NCI-H2107 (cell line): ENCODE data around the gene CLSTN2.

ENCODE experiments used
- DNase-seq: peaks from one replicate; lab custom pipeline; 2025; lab: John Stamatoyannopoulos, UW

The CLSTN2 gene

GRCh38 chr3:140378571-140379340 is 443.8 kb downstream of the CLSTN2 start:
- DNase-seq: no peak

GRCh38 chr3:140384028-140384771 is 449.2 kb downstream of the CLSTN2 start:
- DNase-seq: no peak

- no peak for DNase-seq
Measured at GRCh38 chr3:140384876-140385275, 449.9 kb downstream of the CLSTN2 start.

- DNase-seq: no peak
Measured at GRCh38 chr3:140386357-140387100, 451.5 kb downstream of the CLSTN2 start.

GRCh38 chr3:140387244-140387643 is 452.3 kb downstream of the CLSTN2 start:
- no peak for DNase-seq

GRCh38 chr3:140388202-140388922 is 453.4 kb downstream of the CLSTN2 start:
- DNase-seq: no peak

- DNase-seq: no peak
Measured at GRCh38 chr3:140391061-140391460, 456.1 kb downstream of the CLSTN2 start.

- DNase-seq: no peak
Measured at GRCh38 chr3:140394488-140395133, 459.6 kb downstream of the CLSTN2 start.

GRCh38 chr3:140395134-140396075 is 460.4 kb downstream of the CLSTN2 start:
- no peak for DNase-seq

GRCh38 chr3:140396110-140396509 is 461.1 kb downstream of the CLSTN2 start:
- no peak for DNase-seq

GRCh38 chr3:140397847-140398246 is 462.9 kb downstream of the CLSTN2 start:
- DNase-seq: no peak

- no peak for DNase-seq
Measured at GRCh38 chr3:140398387-140398786, 463.4 kb downstream of the CLSTN2 start.

- no peak for DNase-seq
Measured at GRCh38 chr3:140399871-140400270, 464.9 kb downstream of the CLSTN2 start.

GRCh38 chr3:140403079-140403478 is 468.1 kb downstream of the CLSTN2 start:
- no peak for DNase-seq

- DNase-seq: no peak
Measured at GRCh38 chr3:140403608-140404007, 468.6 kb downstream of the CLSTN2 start.

GRCh38 chr3:140406655-140407054 is 471.7 kb downstream of the CLSTN2 start:
- no peak for DNase-seq

- DNase-seq: no peak
Measured at GRCh38 chr3:140408252-140408651, 473.3 kb downstream of the CLSTN2 start.

- no peak for DNase-seq
Measured at GRCh38 chr3:140416666-140417065, 481.7 kb downstream of the CLSTN2 start.

- no peak for DNase-seq
Measured at GRCh38 chr3:140420621-140421357, 485.8 kb downstream of the CLSTN2 start.

GRCh38 chr3:140421884-140422283 is 486.9 kb downstream of the CLSTN2 start:
- no peak for DNase-seq
